ENCODE results near the gene MTSS2.
A peak's percentile ranks its signal among the peaks of the same experiment; 100 is the strongest.
"Not testable (repeated sequence)": the region's sequence is repeated elsewhere in the genome, so short reads cannot be mapped to it uniquely, and the experiment has no call there.

Gene MTSS2

GRCh38 chr16:70670938-70671337, 14.9 kb downstream of the MTSS2 start:
- H3K27ac ChIP-seq (ENCODE audit: extremely low read depth, low read depth, low read length); H3K4me1 ChIP-seq (ENCODE audit: control insufficient read depth, insufficient read depth, low read length); CTCF ChIA-PET; H3K9me3 ChIP-seq (ENCODE audit: control insufficient read depth, insufficient read depth, low read depth, low read length); POLR2A ChIA-PET; H3K4me3 ChIP-seq (ENCODE audit: low read depth, low read length): not testable (repeated sequence)
- peaks cover 55 to 92% of the 10 kb centered on the region in 2 experiments for H3K36me3 ChIP-seq (ENCODE audit: control insufficient read depth in 2 of 2, insufficient read depth in 1 of 2, low read length in 2 of 2)

- peaks cover 52 to 93% of the 10 kb centered on the region in 2 experiments for H3K36me3 ChIP-seq (ENCODE audit: control insufficient read depth in 2 of 2, insufficient read depth in 1 of 2, low read length in 2 of 2)
- H3K4me3 ChIP-seq (ENCODE audit: low read depth, low read length), result no peak overlapping the region
- TF ChIP-seq ZNF558 (tag by site-specific recombination; IDR thresholded peaks at IDR 0.05) (no peak), ZNF140 (tag by site-specific recombination; IDR thresholded peaks at IDR 0.05) (peak; percentile 99), ZSCAN23 (tag by site-specific recombination; IDR thresholded peaks at IDR 0.05) (no peak)
- ChIA-PET CTCF (no interaction called here), POLR2A (interaction anchor here (0.6 to 0.9 kb wide), 2 partner anchors 39 to 289 kb away, joined by 4 read pairs; no protein-coding TSS in a partner anchor)
- no peaks in the 10 kb centered on the region for H3K4me1 ChIP-seq (ENCODE audit: control insufficient read depth, insufficient read depth, low read length)
- no peak overlapping the region for H3K27ac ChIP-seq (ENCODE audit: extremely low read depth, low read depth, low read length)
- H3K9me3 ChIP-seq (ENCODE audit: control insufficient read depth, insufficient read depth, low read depth, low read length), result no peaks in the 10 kb centered on the region
These were observed 15.7 kb downstream of the MTSS2 start for GRCh38 chr16:70670175-70670574.

GRCh38 chr16:70665806-70666735, 19.8 kb downstream of the MTSS2 start:
- Histone ChIP-seq H3K9me3 (ENCODE audit: control insufficient read depth, insufficient read depth, low read depth, low read length) (no peaks in the 10 kb centered on the region), H3K36me3 (ENCODE audit: control insufficient read depth in 2 of 2, insufficient read depth in 1 of 2, low read length in 2 of 2) (peaks cover 32 to 77% of the 10 kb centered on the region in 2 experiments), H3K4me1 (ENCODE audit: control insufficient read depth, insufficient read depth, low read length) (no peaks in the 10 kb centered on the region), H3K4me3 (ENCODE audit: low read depth, low read length) (no peak overlapping the region), H3K27ac (ENCODE audit: extremely low read depth, low read depth, low read length) (no peak overlapping the region)
- POLR2A ChIA-PET, result no interaction called here
- CTCF ChIA-PET, result no interaction called here
- no peak for TF ChIP-seq ZNF624 (tag by site-specific recombination; IDR thresholded peaks at IDR 0.05)
- TF ChIP-seq ZBTB7A (tag by site-specific recombination; IDR thresholded peaks at IDR 0.05; ENCODE audit: low read depth), result no peak
- TF ChIP-seq ZNF677 (tag by site-specific recombination; IDR thresholded peaks at IDR 0.05), result no peak
- TF ChIP-seq ZNF155 (tag by site-specific recombination; IDR thresholded peaks at IDR 0.05), result no peak
- no peak for TF ChIP-seq ELK4 (IDR thresholded peaks at IDR 0.05; ENCODE audit: borderline replicate concordance, low read depth, low read length)
- TF ChIP-seq SP2 (tag by site-specific recombination; IDR thresholded peaks at IDR 0.05), result no peak
- TF ChIP-seq ZNF555 (tag by site-specific recombination; conservative IDR thresholded peaks at IDR 0.05), result no peak
- TF ChIP-seq YY2 (tag by site-specific recombination; IDR thresholded peaks at IDR 0.05), result no peak
- TF ChIP-seq ZNF26 (tag by site-specific recombination; IDR thresholded peaks at IDR 0.05), result no peak
- TF ChIP-seq ZNF707 (tag by site-specific recombination; IDR thresholded peaks at IDR 0.05), result no peak
- no peak for TF ChIP-seq ZNF837 (tag by site-specific recombination; IDR thresholded peaks at IDR 0.05)
- no peak for TF ChIP-seq ZNF544 (tag by site-specific recombination; IDR thresholded peaks at IDR 0.05)
- TF ChIP-seq ZNF791 (tag by site-specific recombination; IDR thresholded peaks at IDR 0.05), result no peak
- TF ChIP-seq REST (tag by site-specific recombination; IDR thresholded peaks at IDR 0.05), result no peak
- no peak for TF ChIP-seq ZNF350 (tag by site-specific recombination; IDR thresholded peaks at IDR 0.05)
- TF ChIP-seq AEBP2 (tag by site-specific recombination; IDR thresholded peaks at IDR 0.05; ENCODE audit: borderline replicate concordance), result no peak
- TF ChIP-seq CTCF (tag by site-specific recombination; IDR thresholded peaks at IDR 0.05), result no peak
- no peak for TF ChIP-seq GLI4 (tag by site-specific recombination; IDR thresholded peaks at IDR 0.05)
- TF ChIP-seq ZNF248 (tag by site-specific recombination; IDR thresholded peaks at IDR 0.05), result no peak
